Measurements from ENCODE around the gene SIM1. TPM values are rescaled to one million over a fixed set of nuclear protein-coding genes. Genes with fewer than 3 reads are reported as not detected.

The SIM1 gene
- total and polyA plus RNA-seq, 2 of the 8 experiments (the other 6 are each of a cell fraction or from before 2014, with no cell fraction given) = 0.02 to 0.39 TPM

GRCh38 chr6:100372326-100373091 lies 92.2 kb downstream of the SIM1 start:
- Histone ChIP-seq H3K4me1 (replicated peaks in 1 of 4; ENCODE audit: control insufficient read depth in 3 of 4, insufficient read depth in 4 of 4, low read length in 3 of 4) (peaks cover 0 to 4% (median 1%) of the 10 kb centered on the region in 4 experiments; a peak in 2 of 7 replicates), H3K79me1 (ENCODE audit: low read depth, low read length) (no peaks in the 10 kb centered on the region), H2BK15ac (ENCODE audit: low read length) (no peak overlapping the region), H3K4me3 (ENCODE audit: extremely low read depth in 1 of 4, insufficient read depth in 2 of 4, low read depth in 3 of 4, low read length in 4 of 4) (no peak overlapping the region), H2BK12ac (ENCODE audit: low read depth, low read length) (no peak overlapping the region), H3K9ac (replicated peaks in 1 of 4; ENCODE audit: extremely low read depth in 1 of 4, low read depth in 3 of 4, low read length in 3 of 4) (no peak overlapping the region), H3K79me2 (ENCODE audit: control insufficient read depth in 1 of 2, insufficient read depth in 2 of 2, low read length in 2 of 2) (no peaks in the 10 kb centered on the region), H2BK20ac (ENCODE audit: low read length) (no peak overlapping the region), H3K4ac (replicated peaks; ENCODE audit: insufficient read length, low read depth, low read length) (no peak overlapping the region), H3K23ac (ENCODE audit: insufficient read length) (no peak overlapping the region), H4K20me1 (replicated peaks in 1 of 2; ENCODE audit: control insufficient read depth in 1 of 2, insufficient read depth in 2 of 2, low read length in 2 of 2) (no peaks in the 10 kb centered on the region), H4K5ac (ENCODE audit: insufficient read length, low read depth, low read length) (no peak overlapping the region), H2BK120ac (replicated peaks; ENCODE audit: low read depth, low read length) (no peak overlapping the region), H2AFZ (ENCODE audit: low read length) (peak overlapping the region; percentile 92; the same call in 1 of the 2 replicates), H3K27ac (ENCODE audit: low read depth, low read length) (no peak overlapping the region), H3K4me2 (ENCODE audit: insufficient read depth in 1 of 2, low read depth in 2 of 2, low read length in 2 of 2) (no peak overlapping the region; a peak in 1 of 4 replicates), H3K27me3 (replicated peaks in 1 of 4; ENCODE audit: control insufficient read depth in 3 of 4, extremely low read depth in 1 of 4, insufficient read depth in 3 of 4, low read length in 3 of 4) (no peaks in the 10 kb centered on the region), H3K9me3 (ENCODE audit: insufficient read depth in 2 of 2, low read depth in 1 of 2, low read length in 1 of 2) (no peaks in the 10 kb centered on the region), H3K56ac (replicated peaks; ENCODE audit: insufficient read length, low read depth, low read length) (no peak overlapping the region), H3K36me3 (ENCODE audit: control insufficient read depth in 2 of 4, insufficient read depth in 4 of 4, low read length in 3 of 4) (no peaks in the 10 kb centered on the region), H2AK5ac (ENCODE audit: low read depth, low read length) (no peak overlapping the region), H3K14ac (ENCODE audit: insufficient read length) (no peak overlapping the region), H4K91ac (replicated peaks; ENCODE audit: insufficient read length, low read length) (no peak overlapping the region), H3K23me2 (ENCODE audit: low read depth, low read length) (no peaks in the 10 kb centered on the region), H4K8ac (ENCODE audit: extremely low read depth, insufficient read depth, low read length) (no peak overlapping the region), H2BK5ac (ENCODE audit: low read depth, low read length) (no peak overlapping the region), H3K18ac (ENCODE audit: extremely low read depth, low read length) (no peak overlapping the region; the same call in 1 of the 2 replicates)
- CTCF ChIA-PET (ENCODE audit: partially characterized antibody) = interaction anchor here (0.9 to 1.3 kb wide), 6 partner anchors 21 to 273 kb away, joined by 3 to 5 read pairs (median 4); no protein-coding TSS in a partner anchor
- POLR2A ChIA-PET (ENCODE audit: partially characterized antibody) = interaction anchor here (1.2 to 1.3 kb wide), 2 partner anchors 17 to 24 kb away, joined by 3 read pairs; no protein-coding TSS in a partner anchor
- FAIRE-seq (no peak), DNase-seq (ENCODE audit: low read depth in 1 of 2, low spot score in 2 of 2) (no peak)
- WGBS, 2 experiments (ENCODE audit: extremely low coverage in 1 of 2, insufficient coverage in 1 of 2, insufficient read length in 1 of 2, insufficient replicate concordance in 2 of 2, low coverage in 1 of 2, low lambda C conversion rate in 2 of 2, missing lambda C conversion rate in 1 of 2) = 67% methylated on average over 11 of the region's 11 CpGs; no CpG with 5 or more reads in 1 of the 2 experiments
